OCI-LY1 (cell line): ENCODE measurements around the gene FAM156A.
"Not testable (repeated sequence)": the region's sequence is repeated elsewhere in the genome, so short reads cannot be mapped to it uniquely, and the experiment has no call there.

Experiments
- EZH2 ChIP-seq: fragments of 200-600 bp; sonication (generic), shearing (Covaris generic); IDR thresholded peaks from 2 replicates; pipeline ENCODE4 v1.8.0; 2017; ENCODE audit warnings: borderline replicate concordance, mixed run types, mild to moderate bottlenecking, antibody characterized with exemption, low read length, moderate library complexity, mixed read lengths
- TF ChIP-seq, protein P1 (sequence below): fragments of 200-600 bp; sonication (generic), shearing (Covaris generic); IDR thresholded peaks from 2 replicates; pipeline ENCODE4 v1.5.1; 2017; ENCODE audit warnings: mild to moderate bottlenecking, antibody characterized with exemption, low read length, moderate library complexity, mixed read lengths

DNA sequence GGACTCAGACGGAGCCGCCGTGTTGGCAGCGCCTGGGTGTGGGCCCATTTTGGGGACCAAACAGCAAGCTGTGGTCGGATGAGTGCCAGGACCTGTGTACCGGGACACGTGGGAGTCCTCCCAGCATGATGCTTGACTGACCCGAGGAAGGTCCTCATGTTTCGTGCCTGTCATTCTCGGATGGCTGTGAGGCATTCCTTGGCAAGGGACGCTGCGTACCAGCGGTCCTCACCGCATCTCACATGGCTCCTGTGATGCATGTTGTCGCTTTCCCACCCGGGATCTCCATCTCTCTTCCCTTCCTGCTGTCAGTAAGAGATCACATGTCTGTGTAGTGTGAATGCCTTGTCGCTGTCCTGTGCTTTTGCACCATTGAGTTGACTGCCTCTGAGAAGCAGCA is 50.4 kb downstream of the FAM156A start:
- TF ChIP-seq, protein P1, sequence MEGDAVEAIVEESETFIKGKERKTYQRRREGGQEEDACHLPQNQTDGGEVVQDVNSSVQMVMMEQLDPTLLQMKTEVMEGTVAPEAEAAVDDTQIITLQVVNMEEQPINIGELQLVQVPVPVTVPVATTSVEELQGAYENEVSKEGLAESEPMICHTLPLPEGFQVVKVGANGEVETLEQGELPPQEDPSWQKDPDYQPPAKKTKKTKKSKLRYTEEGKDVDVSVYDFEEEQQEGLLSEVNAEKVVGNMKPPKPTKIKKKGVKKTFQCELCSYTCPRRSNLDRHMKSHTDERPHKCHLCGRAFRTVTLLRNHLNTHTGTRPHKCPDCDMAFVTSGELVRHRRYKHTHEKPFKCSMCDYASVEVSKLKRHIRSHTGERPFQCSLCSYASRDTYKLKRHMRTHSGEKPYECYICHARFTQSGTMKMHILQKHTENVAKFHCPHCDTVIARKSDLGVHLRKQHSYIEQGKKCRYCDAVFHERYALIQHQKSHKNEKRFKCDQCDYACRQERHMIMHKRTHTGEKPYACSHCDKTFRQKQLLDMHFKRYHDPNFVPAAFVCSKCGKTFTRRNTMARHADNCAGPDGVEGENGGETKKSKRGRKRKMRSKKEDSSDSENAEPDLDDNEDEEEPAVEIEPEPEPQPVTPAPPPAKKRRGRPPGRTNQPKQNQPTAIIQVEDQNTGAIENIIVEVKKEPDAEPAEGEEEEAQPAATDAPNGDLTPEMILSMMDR = not testable (repeated sequence)
- not testable (repeated sequence) for TF ChIP-seq EZH2
